MCF 10A (cell line): ENCODE measurements around the gene CACNA2D1. TPM values are rescaled to one million over a fixed set of nuclear protein-coding genes. Genes with fewer than 3 reads are reported as not detected.
A peak's percentile ranks its signal among the peaks of the same experiment; 100 is the strongest.

Source experiments
- BruUV-seq: library from RNA; stranded (reverse); fragments of 400-500 nt; replicated peaks from 2 replicates; lab custom pipeline; 2021; lab: Mats Ljungman, UMichigan
- CTCF ChIA-PET: fragments of 300-600 bp; sonication (Branson Sonifier 250); formaldehyde crosslinking; extraction: SDS; loops from one replicate; lab custom pipeline; 2021; ENCODE audit warnings: antibody characterized with exemption, inconsistent platforms; lab: Yijun Ruan, JAX
- POLR2A ChIA-PET: fragments of 300-600, 350-650 bp; sonication (Branson Sonifier 250); formaldehyde crosslinking; extraction: SDS; loops from one replicate; lab custom pipeline; 2020; ENCODE audit warnings: antibody characterized with exemption, inconsistent platforms; lab: Yijun Ruan, JAX
- DNase-seq: peaks from one replicate; pipeline ENCODE4 v3.0.0-alpha.2; 2018; ENCODE audit not compliant: unreplicated experiment
- H3K27ac Mint-ChIP-seq: one replicate; pipeline ENCODE4 v1.8.0; 2022; ENCODE audit warnings: mild to moderate bottlenecking, low read depth, mixed read lengths; ENCODE audit not compliant: unreplicated experiment
- H3K27me3 Mint-ChIP-seq: one replicate; pipeline ENCODE4 v1.8.0; 2022; ENCODE audit warnings: mixed read lengths; ENCODE audit not compliant: insufficient read depth, unreplicated experiment
- H3K36me3 Mint-ChIP-seq: one replicate; pipeline ENCODE4 v1.8.0; 2022; ENCODE audit warnings: mild to moderate bottlenecking, moderate library complexity, mixed read lengths; ENCODE audit not compliant: insufficient read depth, unreplicated experiment
- H3K4me1 Mint-ChIP-seq: one replicate; pipeline ENCODE4 v1.8.0; 2022; ENCODE audit warnings: mixed read lengths; ENCODE audit not compliant: insufficient read depth, unreplicated experiment
- H3K4me3 Mint-ChIP-seq: one replicate; pipeline ENCODE4 v1.8.0; 2022; ENCODE audit warnings: mild to moderate bottlenecking, moderate library complexity, mixed read lengths; ENCODE audit not compliant: unreplicated experiment
- H3K9me3 Mint-ChIP-seq: one replicate; pipeline ENCODE4 v1.8.0; 2022; ENCODE audit warnings: mixed read lengths; ENCODE audit not compliant: unreplicated experiment
- intact Hi-C: fragments of 100-400 bp; cut with micrococcal nuclease; formaldehyde crosslinking; loops from 2 replicates; pipeline ENCODE4 v1.14.1; 2022
- total RNA-seq: library from RNA; stranded (reverse); gene quantifications from 2 replicates; pipeline ENCODE4 v1.2.3, GENCODE V29; 2022
- TF ChIP-seq, protein P1 (sequence below): fragments of 200-600 bp; IDR thresholded peaks from one replicate; pipeline ENCODE4 v1.8.0; 2022; ENCODE audit warnings: antibody characterized with exemption, mild to moderate bottlenecking; ENCODE audit not compliant: unreplicated experiment

CACNA2D1 gene
- total RNA-seq, 1 experiment from 2014 or later, result not detected

GRCh38 chr7:82209179-82209747 is 234.3 kb downstream of the CACNA2D1 start:
- TF ChIP-seq, protein P1, sequence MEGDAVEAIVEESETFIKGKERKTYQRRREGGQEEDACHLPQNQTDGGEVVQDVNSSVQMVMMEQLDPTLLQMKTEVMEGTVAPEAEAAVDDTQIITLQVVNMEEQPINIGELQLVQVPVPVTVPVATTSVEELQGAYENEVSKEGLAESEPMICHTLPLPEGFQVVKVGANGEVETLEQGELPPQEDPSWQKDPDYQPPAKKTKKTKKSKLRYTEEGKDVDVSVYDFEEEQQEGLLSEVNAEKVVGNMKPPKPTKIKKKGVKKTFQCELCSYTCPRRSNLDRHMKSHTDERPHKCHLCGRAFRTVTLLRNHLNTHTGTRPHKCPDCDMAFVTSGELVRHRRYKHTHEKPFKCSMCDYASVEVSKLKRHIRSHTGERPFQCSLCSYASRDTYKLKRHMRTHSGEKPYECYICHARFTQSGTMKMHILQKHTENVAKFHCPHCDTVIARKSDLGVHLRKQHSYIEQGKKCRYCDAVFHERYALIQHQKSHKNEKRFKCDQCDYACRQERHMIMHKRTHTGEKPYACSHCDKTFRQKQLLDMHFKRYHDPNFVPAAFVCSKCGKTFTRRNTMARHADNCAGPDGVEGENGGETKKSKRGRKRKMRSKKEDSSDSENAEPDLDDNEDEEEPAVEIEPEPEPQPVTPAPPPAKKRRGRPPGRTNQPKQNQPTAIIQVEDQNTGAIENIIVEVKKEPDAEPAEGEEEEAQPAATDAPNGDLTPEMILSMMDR, result no peak
- intact Hi-C loops, result no loop called here
- CTCF ChIA-PET, result no interaction called here
- H3K4me1 Mint-ChIP-seq, result no peaks in the 10 kb centered on the region
- no peaks in the 10 kb centered on the region for H3K36me3 Mint-ChIP-seq
- H3K9me3 Mint-ChIP-seq, result no peaks in the 10 kb centered on the region
- no peak overlapping the region for H3K27ac Mint-ChIP-seq
- H3K4me3 Mint-ChIP-seq, result no peak overlapping the region
- POLR2A ChIA-PET, result no interaction called here
- BruUV-seq, result no TSS peak
- DNase-seq, result no peak
- H3K27me3 Mint-ChIP-seq, result peaks cover 62% of the 10 kb centered on the region

- no TSS peak for BruUV-seq
- Mint-ChIP-seq H3K27ac (no peak overlapping the region), H3K9me3 (no peaks in the 10 kb centered on the region), H3K4me3 (no peak overlapping the region), H3K4me1 (no peaks in the 10 kb centered on the region), H3K36me3 (no peaks in the 10 kb centered on the region), H3K27me3 (peaks cover 44% of the 10 kb centered on the region)
- ChIA-PET CTCF (interaction anchor here (0.5 to 0.6 kb wide), 2 partner anchors 365 to 527 kb away, joined by 3 read pairs; no protein-coding TSS in a partner anchor), POLR2A (no interaction called here)
- peak; percentile 44 for DNase-seq
- intact Hi-C loops, result no loop called here
- TF ChIP-seq, protein P1, result no peak
Observed at GRCh38 chr7:82204694-82205093, 238.9 kb downstream of the CACNA2D1 start.

DNA sequence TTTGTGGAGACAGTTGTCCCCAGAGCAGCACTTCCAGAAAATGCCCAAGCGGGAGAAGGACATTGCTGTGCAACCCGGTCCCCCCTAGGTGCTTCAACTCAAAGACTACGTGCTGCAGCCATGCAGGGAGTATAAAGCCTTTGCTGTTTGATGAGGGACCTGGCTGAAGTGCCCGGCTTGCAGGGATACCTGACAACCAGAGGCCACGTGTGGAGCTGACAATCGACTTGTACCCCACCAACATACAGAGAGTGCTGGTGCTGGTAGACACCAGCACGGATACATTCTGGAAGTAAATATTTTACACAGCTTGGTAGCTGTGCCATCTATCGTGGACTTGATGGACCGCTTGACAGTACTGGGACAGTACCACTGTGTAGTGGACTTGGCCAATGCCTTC is 240.6 kb downstream of the CACNA2D1 start:
- no peak for DNase-seq
- BruUV-seq, result no TSS peak
- H3K9me3 Mint-ChIP-seq, result no peaks in the 10 kb centered on the region
- CTCF ChIA-PET, result no interaction called here
- H3K4me1 Mint-ChIP-seq, result no peaks in the 10 kb centered on the region
- no peaks in the 10 kb centered on the region for H3K36me3 Mint-ChIP-seq
- intact Hi-C loops, result no loop called here
- H3K27me3 Mint-ChIP-seq, result peaks cover 33% of the 10 kb centered on the region
- H3K4me3 Mint-ChIP-seq, result no peak overlapping the region
- H3K27ac Mint-ChIP-seq, result no peak overlapping the region
- TF ChIP-seq, protein P1, result no peak
- POLR2A ChIA-PET, result no interaction called here

DNA sequence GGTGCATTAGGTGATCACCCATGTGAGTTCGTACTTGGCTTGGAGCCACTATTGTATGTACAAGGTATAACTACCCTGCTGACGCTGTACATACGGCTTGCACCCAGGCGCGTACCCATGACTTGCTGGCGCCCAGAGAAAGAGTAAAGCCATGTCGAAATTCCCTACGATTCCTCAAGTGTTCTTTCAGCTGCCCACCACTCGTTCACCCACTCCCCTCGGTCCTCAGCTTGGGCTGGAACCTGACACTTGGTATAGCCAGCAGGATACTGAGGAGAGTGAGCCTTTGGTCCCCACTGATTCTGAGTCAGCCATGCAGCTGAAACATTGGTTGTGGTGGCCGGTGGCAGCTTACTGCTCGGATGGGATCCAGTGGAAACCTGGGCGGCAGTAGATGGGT is 241.5 kb downstream of the CACNA2D1 start:
- H3K9me3 Mint-ChIP-seq, result no peaks in the 10 kb centered on the region
- intact Hi-C loops, result no loop called here

More for the DNA sequence above, 241.5 kb downstream of the CACNA2D1 start:
- DNase-seq, result no peak
- POLR2A ChIA-PET, result no interaction called here
- CTCF ChIA-PET, result no interaction called here
- Mint-ChIP-seq H3K27me3 (peaks cover 26% of the 10 kb centered on the region), H3K36me3 (no peaks in the 10 kb centered on the region), H3K4me1 (no peaks in the 10 kb centered on the region), H3K4me3 (no peak overlapping the region), H3K27ac (no peak overlapping the region)
- TF ChIP-seq, protein P1, result no peak
- no TSS peak for BruUV-seq
